Neural cell (in vitro differentiated cells): ENCODE results near the gene MRTFB. TPM values are rescaled to one million over a fixed set of nuclear protein-coding genes. Genes with fewer than 3 reads are reported as not detected.
A peak's percentile ranks its signal among the peaks of the same experiment; 100 is the strongest.

Experiments used
- H2AFZ ChIP-seq: fragments of 200-600, 300-800 bp; sonication (generic), shearing (Covaris generic); 2 replicates; pipeline ENCODE4 v1.6.0; 2014; ENCODE audit warnings: low read depth, mild to moderate bottlenecking, antibody characterized with exemption, low read length, moderate library complexity
- H3F3A ChIP-seq: fragments of 200-600 bp; shearing (Covaris generic); 2 replicates; pipeline ENCODE4 v1.6.1; 2016; ENCODE audit warnings: mild to moderate bottlenecking, moderate library complexity, mixed read lengths, antibody characterized with exemption, low read length; ENCODE audit not compliant: insufficient read depth, poor library complexity, severe bottlenecking
- H3K27ac ChIP-seq: fragments of 200-600, 300-800 bp; sonication (generic), shearing (Covaris generic); 2 replicates; pipeline ENCODE4 v1.5.1; 2014; ENCODE audit warnings: mild to moderate bottlenecking, low read length, moderate library complexity
- H3K27me3 ChIP-seq: fragments of 300-800, 200-600 bp; sonication (generic), shearing (Covaris generic); 2 replicates; pipeline ENCODE4 v1.6.0; 2014; ENCODE audit warnings: mild to moderate bottlenecking, low read depth, low read length, moderate library complexity; ENCODE audit not compliant: insufficient read depth
- H3K36me3 ChIP-seq: fragments of 300-800, 200-600 bp; sonication (generic), shearing (Covaris generic); 2 replicates; pipeline ENCODE4 v1.5.1; 2014; ENCODE audit warnings: mild to moderate bottlenecking, antibody characterized with exemption, low read length, moderate library complexity; ENCODE audit not compliant: insufficient read depth
- H3K4me2 ChIP-seq: fragments of 300-800, 200-600 bp; sonication (generic), shearing (Covaris generic); 2 replicates; pipeline ENCODE4 v1.6.0; 2014; ENCODE audit warnings: mild to moderate bottlenecking, low read length
- H3K4me3 ChIP-seq: fragments of 300-800, 200-600 bp; sonication (generic), shearing (Covaris generic); 2 replicates; pipeline ENCODE4 v1.5.1; 2014; ENCODE audit warnings: mild to moderate bottlenecking, low read length, moderate library complexity
- H3K79me2 ChIP-seq: fragments of 200-600 bp; shearing (Covaris generic); replicated peaks from 2 replicates; pipeline ENCODE4 v1.6.0; 2014; ENCODE audit warnings: mild to moderate bottlenecking, low read length, moderate library complexity; ENCODE audit not compliant: insufficient read depth
- H3K9ac ChIP-seq: fragments of 300-800, 200-600 bp; sonication (generic), shearing (Covaris generic); 2 replicates; pipeline ENCODE4 v1.6.1; 2016; ENCODE audit warnings: mild to moderate bottlenecking, low read length, mixed read lengths
- H3K9me2 ChIP-seq: fragments of 200-600 bp; shearing (Covaris generic); 2 replicates; pipeline ENCODE4 v1.6.1; 2016; ENCODE audit warnings: mild to moderate bottlenecking, low read length, mixed read lengths; ENCODE audit not compliant: insufficient read depth
- H3K9me3 ChIP-seq: fragments of 200-600, 300-800 bp; sonication (generic), shearing (Covaris generic); 2 replicates; pipeline ENCODE4 v1.6.1; 2016; ENCODE audit warnings: mild to moderate bottlenecking, mixed run types, low read length, moderate library complexity, mixed read lengths
- H4K20me1 ChIP-seq: fragments of 200-600 bp; shearing (Covaris generic); 2 replicates; pipeline ENCODE4 v1.6.1; 2016; ENCODE audit warnings: mild to moderate bottlenecking, mixed run types; ENCODE audit not compliant: insufficient read depth
- EP300 ChIP-seq: fragments of 450-650 bp; conservative IDR thresholded peaks from 2 replicates; pipeline ENCODE4 v1.6.1; 2014; ENCODE audit warnings: antibody characterized with exemption, mild to moderate bottlenecking, moderate library complexity; ENCODE audit not compliant: poor library complexity, severe bottlenecking
- EZH2 ChIP-seq: fragments of 200-600, 300-800 bp; shearing (Covaris generic), sonication (generic); IDR thresholded peaks from 2 replicates; pipeline ENCODE4 v1.6.1; 2014; ENCODE audit warnings: antibody characterized with exemption, low read length, borderline replicate concordance, mild to moderate bottlenecking; ENCODE audit not compliant: insufficient read depth, poor library complexity, severe bottlenecking
- MXI1 ChIP-seq: fragments of 450-650 bp; conservative IDR thresholded peaks from 2 replicates; pipeline ENCODE4 v1.6.1; 2014; ENCODE audit warnings: antibody characterized with exemption, mild to moderate bottlenecking; ENCODE audit not compliant: poor library complexity, severe bottlenecking
- POLR2AphosphoS5 ChIP-seq: IDR thresholded peaks from 2 replicates; pipeline ENCODE4 v1.6.1; 2012
- RAD21 ChIP-seq: fragments of 450-650 bp; conservative IDR thresholded peaks from 2 replicates; pipeline ENCODE4 v1.6.1; 2014; ENCODE audit warnings: antibody characterized with exemption, mild to moderate bottlenecking, moderate library complexity
- SMC3 ChIP-seq: fragments of 450-650 bp; conservative IDR thresholded peaks from 2 replicates; pipeline ENCODE4 v1.6.1; 2014; ENCODE audit warnings: antibody characterized with exemption, mild to moderate bottlenecking, moderate library complexity; ENCODE audit not compliant: poor library complexity
- TAF1 ChIP-seq: IDR thresholded peaks from 2 replicates; pipeline ENCODE4 v1.6.1; 2012; ENCODE audit warnings: low read depth
- polyA plus RNA-seq: library from polyadenylated mRNA; depleted of rRNA; stranded (reverse); fragments of >200 nt; gene quantifications from 2 replicates; pipeline ENCODE4 v1.2.3, GENCODE V29; 2014
- TF ChIP-seq, protein P1 (sequence below): IDR thresholded peaks from 2 replicates; pipeline ENCODE4 v1.6.1; 2012; ENCODE audit warnings: borderline replicate concordance
- TF ChIP-seq, protein P2 (sequence below): fragments of 450-650 bp; IDR thresholded peaks from 2 replicates; pipeline ENCODE4 v1.5.1; 2014; ENCODE audit warnings: antibody characterized with exemption, mild to moderate bottlenecking, moderate library complexity; ENCODE audit not compliant: poor library complexity, severe bottlenecking

MRTFB gene
- polyA plus RNA-seq, 1 donor from 2014 or later, result 18.6 TPM

DNA sequence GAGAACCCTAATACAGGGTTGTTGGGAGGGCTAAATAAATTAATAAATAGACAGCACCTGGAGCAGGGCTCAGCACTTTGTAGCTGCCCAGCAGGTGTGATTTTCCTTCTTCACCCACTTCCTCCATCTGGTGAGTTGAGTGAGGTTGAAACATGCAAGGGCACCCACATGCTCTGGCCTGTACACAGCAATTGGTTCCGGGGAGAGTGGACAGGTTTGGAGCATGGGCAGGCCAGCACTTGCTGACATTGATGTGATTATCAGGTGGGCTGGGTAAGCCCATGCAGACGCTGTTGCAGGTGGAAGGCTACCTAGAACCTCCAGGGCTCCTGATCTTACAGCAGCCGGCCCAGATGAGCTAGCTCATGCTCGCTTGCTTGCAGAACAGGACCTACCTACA is 1.3 kb upstream of the MRTFB start:
- no peak overlapping the region for H3K27ac ChIP-seq
- H2AFZ ChIP-seq, result no peak overlapping the region
- H3F3A ChIP-seq, result no peaks in the 10 kb centered on the region
- H3K79me2 ChIP-seq, result peaks cover 34% of the 10 kb centered on the region
- no peaks in the 10 kb centered on the region for H4K20me1 ChIP-seq
- H3K9me3 ChIP-seq, result no peaks in the 10 kb centered on the region
- H3K9me2 ChIP-seq, result no peaks in the 10 kb centered on the region
- H3K4me2 ChIP-seq, result no peak overlapping the region
- no peaks in the 10 kb centered on the region for H3K27me3 ChIP-seq
- no peak overlapping the region for H3K9ac ChIP-seq
- no peaks in the 10 kb centered on the region for H3K36me3 ChIP-seq
- TF ChIP-seq TAF1 (no peak), RAD21 (no peak), EP300 (no peak), POLR2AphosphoS5 (no peak), MXI1 (no peak), SMC3 (no peak), EZH2 (no peak)
- TF ChIP-seq, protein P1, sequence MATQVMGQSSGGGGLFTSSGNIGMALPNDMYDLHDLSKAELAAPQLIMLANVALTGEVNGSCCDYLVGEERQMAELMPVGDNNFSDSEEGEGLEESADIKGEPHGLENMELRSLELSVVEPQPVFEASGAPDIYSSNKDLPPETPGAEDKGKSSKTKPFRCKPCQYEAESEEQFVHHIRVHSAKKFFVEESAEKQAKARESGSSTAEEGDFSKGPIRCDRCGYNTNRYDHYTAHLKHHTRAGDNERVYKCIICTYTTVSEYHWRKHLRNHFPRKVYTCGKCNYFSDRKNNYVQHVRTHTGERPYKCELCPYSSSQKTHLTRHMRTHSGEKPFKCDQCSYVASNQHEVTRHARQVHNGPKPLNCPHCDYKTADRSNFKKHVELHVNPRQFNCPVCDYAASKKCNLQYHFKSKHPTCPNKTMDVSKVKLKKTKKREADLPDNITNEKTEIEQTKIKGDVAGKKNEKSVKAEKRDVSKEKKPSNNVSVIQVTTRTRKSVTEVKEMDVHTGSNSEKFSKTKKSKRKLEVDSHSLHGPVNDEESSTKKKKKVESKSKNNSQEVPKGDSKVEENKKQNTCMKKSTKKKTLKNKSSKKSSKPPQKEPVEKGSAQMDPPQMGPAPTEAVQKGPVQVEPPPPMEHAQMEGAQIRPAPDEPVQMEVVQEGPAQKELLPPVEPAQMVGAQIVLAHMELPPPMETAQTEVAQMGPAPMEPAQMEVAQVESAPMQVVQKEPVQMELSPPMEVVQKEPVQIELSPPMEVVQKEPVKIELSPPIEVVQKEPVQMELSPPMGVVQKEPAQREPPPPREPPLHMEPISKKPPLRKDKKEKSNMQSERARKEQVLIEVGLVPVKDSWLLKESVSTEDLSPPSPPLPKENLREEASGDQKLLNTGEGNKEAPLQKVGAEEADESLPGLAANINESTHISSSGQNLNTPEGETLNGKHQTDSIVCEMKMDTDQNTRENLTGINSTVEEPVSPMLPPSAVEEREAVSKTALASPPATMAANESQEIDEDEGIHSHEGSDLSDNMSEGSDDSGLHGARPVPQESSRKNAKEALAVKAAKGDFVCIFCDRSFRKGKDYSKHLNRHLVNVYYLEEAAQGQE, result no peak
- TF ChIP-seq, protein P2, sequence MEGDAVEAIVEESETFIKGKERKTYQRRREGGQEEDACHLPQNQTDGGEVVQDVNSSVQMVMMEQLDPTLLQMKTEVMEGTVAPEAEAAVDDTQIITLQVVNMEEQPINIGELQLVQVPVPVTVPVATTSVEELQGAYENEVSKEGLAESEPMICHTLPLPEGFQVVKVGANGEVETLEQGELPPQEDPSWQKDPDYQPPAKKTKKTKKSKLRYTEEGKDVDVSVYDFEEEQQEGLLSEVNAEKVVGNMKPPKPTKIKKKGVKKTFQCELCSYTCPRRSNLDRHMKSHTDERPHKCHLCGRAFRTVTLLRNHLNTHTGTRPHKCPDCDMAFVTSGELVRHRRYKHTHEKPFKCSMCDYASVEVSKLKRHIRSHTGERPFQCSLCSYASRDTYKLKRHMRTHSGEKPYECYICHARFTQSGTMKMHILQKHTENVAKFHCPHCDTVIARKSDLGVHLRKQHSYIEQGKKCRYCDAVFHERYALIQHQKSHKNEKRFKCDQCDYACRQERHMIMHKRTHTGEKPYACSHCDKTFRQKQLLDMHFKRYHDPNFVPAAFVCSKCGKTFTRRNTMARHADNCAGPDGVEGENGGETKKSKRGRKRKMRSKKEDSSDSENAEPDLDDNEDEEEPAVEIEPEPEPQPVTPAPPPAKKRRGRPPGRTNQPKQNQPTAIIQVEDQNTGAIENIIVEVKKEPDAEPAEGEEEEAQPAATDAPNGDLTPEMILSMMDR, result no peak
- H3K4me3 ChIP-seq, result no peak overlapping the region

DNA sequence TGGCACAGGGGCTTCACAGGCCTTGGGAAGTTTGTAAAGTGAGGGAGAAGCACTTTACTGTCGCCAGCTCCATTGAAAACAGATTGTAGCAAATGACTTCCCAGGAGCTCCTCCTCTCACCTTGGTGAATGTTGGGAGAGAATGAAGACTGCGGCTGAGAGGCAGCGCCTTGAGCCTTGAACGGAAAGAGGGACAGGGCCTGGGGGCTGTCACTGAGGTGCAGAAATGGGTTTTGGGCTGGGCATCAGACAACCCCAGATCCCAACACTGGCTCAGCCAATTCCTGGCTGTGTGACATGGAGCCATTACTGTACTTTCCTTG is 603 bp upstream of the MRTFB start:
- H3K79me2 ChIP-seq, result peaks cover 40% of the 10 kb centered on the region
- TF ChIP-seq, protein P1, result no peak
- TF ChIP-seq, protein P2, result no peak
- TF ChIP-seq EP300 (no peak), EZH2 (no peak), MXI1 (no peak), SMC3 (no peak), RAD21 (no peak), TAF1 (no peak), POLR2AphosphoS5 (no peak)
- peak overlapping the region; percentile 100 for H2AFZ ChIP-seq
- no peaks in the 10 kb centered on the region for H3K27me3 ChIP-seq
- H3K9ac ChIP-seq, result peak overlapping the region; percentile 84
- no peaks in the 10 kb centered on the region for H3K9me3 ChIP-seq
- H3K36me3 ChIP-seq, result no peaks in the 10 kb centered on the region
- peak overlapping the region; percentile 94 for H3K4me3 ChIP-seq
- peak overlapping the region; percentile 93 for H3K4me2 ChIP-seq
- no peaks in the 10 kb centered on the region for H3F3A ChIP-seq
- H3K9me2 ChIP-seq, result no peaks in the 10 kb centered on the region
- H3K27ac ChIP-seq, result peak overlapping the region; percentile 70
- no peaks in the 10 kb centered on the region for H4K20me1 ChIP-seq
